ENCODE data around the gene CDC42BPB.

The CDC42BPB gene

DNA sequence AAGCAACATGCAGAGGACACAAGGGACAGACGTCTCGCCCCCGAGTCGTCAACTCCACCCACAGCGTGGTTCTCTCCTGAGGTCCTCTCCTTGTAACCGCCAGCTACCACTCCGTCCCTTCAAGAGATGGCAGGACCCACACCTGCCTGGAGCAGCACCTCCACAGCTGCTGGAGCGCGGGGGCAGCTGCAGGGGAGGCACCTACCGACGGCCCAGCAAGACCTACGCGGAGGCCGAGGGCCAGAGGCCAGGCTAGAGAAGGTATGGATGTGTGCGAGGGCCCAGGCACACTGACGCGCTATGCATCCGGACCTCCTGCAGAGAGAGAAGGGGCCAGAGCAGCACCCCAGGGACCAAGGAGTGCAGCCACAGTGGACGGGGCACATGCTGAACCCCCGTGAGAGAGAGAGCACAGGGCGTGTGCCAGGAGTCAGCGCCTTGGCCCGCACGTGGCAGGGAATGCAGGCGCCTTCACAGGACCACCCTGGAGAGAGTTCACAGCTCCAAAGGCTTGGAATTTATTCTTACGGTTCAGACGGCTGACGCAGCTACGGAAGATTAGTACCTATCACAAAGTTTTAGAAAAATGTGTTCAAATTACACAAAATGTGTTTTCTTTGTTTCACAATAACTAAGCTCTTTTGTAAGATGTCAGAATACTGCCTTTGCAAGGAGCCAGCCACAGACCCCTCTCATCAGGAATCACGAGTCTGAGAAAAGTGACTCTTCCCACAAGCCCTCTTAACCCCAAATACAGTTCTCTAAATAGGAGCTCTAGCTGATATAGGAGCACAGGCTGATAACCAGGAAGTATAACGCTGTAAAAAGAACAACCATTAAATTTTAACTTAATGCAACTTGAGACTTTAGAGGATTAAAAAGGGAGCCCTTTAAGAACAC is 36.8 kb downstream of the CDC42BPB start:
- no peak for DNase-seq
- Histone ChIP-seq H3K9me2 (replicated peaks; ENCODE audit: insufficient read depth, low read length) (no peaks in the 10 kb centered on the region), H3K9ac (ENCODE audit: low read length) (no peak overlapping the region), H3K9me3 (replicated peaks; ENCODE audit: insufficient read depth, low read length) (no peaks in the 10 kb centered on the region), H2AFZ (ENCODE audit: low read length) (no peak overlapping the region), H4K20me1 (ENCODE audit: insufficient read depth, low read length) (no peaks in the 10 kb centered on the region), H3K4me3 (ENCODE audit: low read length) (no peak overlapping the region), H3K79me2 (ENCODE audit: low read length) (no peaks in the 10 kb centered on the region), H3K36me3 (replicated peaks; ENCODE audit: insufficient read depth, low read length) (no peaks in the 10 kb centered on the region), H3F3A (ENCODE audit: insufficient read depth, low read length) (no peaks in the 10 kb centered on the region), H3K27ac (ENCODE audit: low read length) (no peak overlapping the region), H3K4me1 (ENCODE audit: low read length) (no peaks in the 10 kb centered on the region), H3K4me2 (ENCODE audit: low read depth, low read length) (no peak overlapping the region), H3K27me3 (replicated peaks; ENCODE audit: insufficient read depth, low read length) (no peaks in the 10 kb centered on the region)
- TF ChIP-seq, protein P1, sequence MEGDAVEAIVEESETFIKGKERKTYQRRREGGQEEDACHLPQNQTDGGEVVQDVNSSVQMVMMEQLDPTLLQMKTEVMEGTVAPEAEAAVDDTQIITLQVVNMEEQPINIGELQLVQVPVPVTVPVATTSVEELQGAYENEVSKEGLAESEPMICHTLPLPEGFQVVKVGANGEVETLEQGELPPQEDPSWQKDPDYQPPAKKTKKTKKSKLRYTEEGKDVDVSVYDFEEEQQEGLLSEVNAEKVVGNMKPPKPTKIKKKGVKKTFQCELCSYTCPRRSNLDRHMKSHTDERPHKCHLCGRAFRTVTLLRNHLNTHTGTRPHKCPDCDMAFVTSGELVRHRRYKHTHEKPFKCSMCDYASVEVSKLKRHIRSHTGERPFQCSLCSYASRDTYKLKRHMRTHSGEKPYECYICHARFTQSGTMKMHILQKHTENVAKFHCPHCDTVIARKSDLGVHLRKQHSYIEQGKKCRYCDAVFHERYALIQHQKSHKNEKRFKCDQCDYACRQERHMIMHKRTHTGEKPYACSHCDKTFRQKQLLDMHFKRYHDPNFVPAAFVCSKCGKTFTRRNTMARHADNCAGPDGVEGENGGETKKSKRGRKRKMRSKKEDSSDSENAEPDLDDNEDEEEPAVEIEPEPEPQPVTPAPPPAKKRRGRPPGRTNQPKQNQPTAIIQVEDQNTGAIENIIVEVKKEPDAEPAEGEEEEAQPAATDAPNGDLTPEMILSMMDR (IDR thresholded peaks at IDR 0.05; ENCODE audit: low read length), result no peak
- TF ChIP-seq EZH2phosphoT487 (IDR thresholded peaks at IDR 0.05; ENCODE audit: low read length), result no peak
- TF ChIP-seq EZH2 (optimal IDR thresholded peaks at IDR 0.05; ENCODE audit: low read depth, low read length), result no peak

DNA sequence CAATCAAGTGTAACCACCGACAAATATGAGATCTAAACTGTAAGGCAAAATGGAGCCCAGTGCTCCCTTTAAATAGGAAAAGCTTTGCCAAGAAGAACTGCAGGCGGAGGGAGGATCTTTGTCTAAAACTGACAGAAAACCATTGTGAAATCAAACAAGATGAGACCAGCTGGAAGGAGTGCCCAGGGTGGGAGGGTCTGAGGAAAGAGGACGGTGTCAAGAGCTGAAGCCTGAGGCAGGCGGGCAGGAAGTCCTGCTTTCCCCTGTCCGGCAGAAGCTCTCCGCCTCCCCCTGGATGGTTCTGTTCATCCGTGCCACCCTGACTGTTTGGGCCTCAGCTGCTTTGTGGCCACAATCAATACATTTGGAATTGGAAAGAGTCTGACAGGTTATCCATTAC is 37.5 kb downstream of the CDC42BPB start:
- no peak overlapping the region for H3K4me2 ChIP-seq (ENCODE audit: low read depth, low read length)
- H4K20me1 ChIP-seq (ENCODE audit: insufficient read depth, low read length), result no peaks in the 10 kb centered on the region
- TF ChIP-seq, protein P1 (IDR thresholded peaks at IDR 0.05; ENCODE audit: low read length), result no peak
- no peak for TF ChIP-seq EZH2 (optimal IDR thresholded peaks at IDR 0.05; ENCODE audit: low read depth, low read length)
- no peak for TF ChIP-seq EZH2phosphoT487 (IDR thresholded peaks at IDR 0.05; ENCODE audit: low read length)
- no peaks in the 10 kb centered on the region for H3K9me3 ChIP-seq (replicated peaks; ENCODE audit: insufficient read depth, low read length)
- H3K9me2 ChIP-seq (replicated peaks; ENCODE audit: insufficient read depth, low read length), result no peaks in the 10 kb centered on the region
- H3K36me3 ChIP-seq (replicated peaks; ENCODE audit: insufficient read depth, low read length), result no peaks in the 10 kb centered on the region
- no peaks in the 10 kb centered on the region for H3K27me3 ChIP-seq (replicated peaks; ENCODE audit: insufficient read depth, low read length)
- no peak overlapping the region for H2AFZ ChIP-seq (ENCODE audit: low read length)
- no peak for DNase-seq
- no peaks in the 10 kb centered on the region for H3K79me2 ChIP-seq (ENCODE audit: low read length)
- H3K4me1 ChIP-seq (ENCODE audit: low read length), result no peaks in the 10 kb centered on the region
- H3K27ac ChIP-seq (ENCODE audit: low read length), result no peak overlapping the region
- H3K9ac ChIP-seq (ENCODE audit: low read length), result no peak overlapping the region
- H3K4me3 ChIP-seq (ENCODE audit: low read length), result no peak overlapping the region
- H3F3A ChIP-seq (ENCODE audit: insufficient read depth, low read length), result no peaks in the 10 kb centered on the region

DNA sequence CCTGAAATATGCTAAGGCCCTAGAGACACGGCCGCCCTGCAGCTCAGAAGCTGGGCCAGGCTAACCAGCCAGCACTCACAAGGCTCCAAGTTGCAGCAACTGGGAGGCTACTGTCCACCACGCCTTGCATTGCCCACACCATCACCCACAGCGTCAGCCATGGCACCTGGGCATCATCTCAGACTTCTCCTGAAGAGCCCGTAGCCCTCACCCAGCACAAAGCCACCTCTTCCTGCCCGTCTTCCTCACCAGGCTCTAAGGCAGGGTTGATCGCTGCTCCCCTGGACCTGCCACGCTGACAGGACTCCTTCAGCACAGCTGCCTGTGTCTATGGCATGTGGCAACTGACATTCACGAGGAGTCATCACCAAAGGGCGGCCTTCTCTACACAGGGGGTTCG is 38.1 kb downstream of the CDC42BPB start:
- TF ChIP-seq EZH2 (optimal IDR thresholded peaks at IDR 0.05; ENCODE audit: low read depth, low read length), result no peak
- TF ChIP-seq EZH2phosphoT487 (IDR thresholded peaks at IDR 0.05; ENCODE audit: low read length), result no peak
- TF ChIP-seq, protein P1 (IDR thresholded peaks at IDR 0.05; ENCODE audit: low read length), result no peak
- Histone ChIP-seq H3K27me3 (replicated peaks; ENCODE audit: insufficient read depth, low read length) (no peaks in the 10 kb centered on the region), H4K20me1 (ENCODE audit: insufficient read depth, low read length) (no peaks in the 10 kb centered on the region), H3K4me1 (ENCODE audit: low read length) (no peaks in the 10 kb centered on the region), H3F3A (ENCODE audit: insufficient read depth, low read length) (no peaks in the 10 kb centered on the region), H3K79me2 (ENCODE audit: low read length) (no peaks in the 10 kb centered on the region), H3K4me3 (ENCODE audit: low read length) (no peak overlapping the region), H3K4me2 (ENCODE audit: low read depth, low read length) (no peak overlapping the region), H3K36me3 (replicated peaks; ENCODE audit: insufficient read depth, low read length) (no peaks in the 10 kb centered on the region), H3K9me3 (replicated peaks; ENCODE audit: insufficient read depth, low read length) (no peaks in the 10 kb centered on the region), H3K9me2 (replicated peaks; ENCODE audit: insufficient read depth, low read length) (no peaks in the 10 kb centered on the region), H3K27ac (ENCODE audit: low read length) (no peak overlapping the region), H3K9ac (ENCODE audit: low read length) (no peak overlapping the region), H2AFZ (ENCODE audit: low read length) (no peak overlapping the region)
- DNase-seq, result no peak
